HepG2 (cell line): Measurements from ENCODE around the gene DPH2. TPM values are rescaled to one million over a fixed set of nuclear protein-coding genes. Genes with fewer than 3 reads are reported as not detected.

Experiments used
- ARNT ChIP-seq: fragments of 450-650 bp; IDR thresholded peaks from 2 replicates; pipeline ENCODE4 v1.6.1; 2017
- CEBPG ChIP-seq: IDR thresholded peaks from 2 replicates; pipeline ENCODE4 v1.6.1; 2016
- ELF1 ChIP-seq: sonication (generic); formaldehyde crosslinking; IDR thresholded peaks from 2 replicates; pipeline ENCODE4 v1.4.0; 2020; ENCODE audit warnings: missing genetic modification reagents
- GLI4 ChIP-seq: sonication (generic); formaldehyde crosslinking; IDR thresholded peaks from 2 replicates; pipeline ENCODE4 v1.5.1; 2020; ENCODE audit warnings: missing genetic modification reagents, mild to moderate bottlenecking, moderate library complexity, borderline replicate concordance
- GTF3A ChIP-seq: sonication (generic); formaldehyde crosslinking; conservative IDR thresholded peaks from 2 replicates; pipeline ENCODE4 v1.4.0; 2020; ENCODE audit warnings: mild to moderate bottlenecking, missing genetic modification reagents
- GZF1 ChIP-seq: sonication (generic); formaldehyde crosslinking; IDR thresholded peaks from 2 replicates; pipeline ENCODE4 v1.5.1; 2020; ENCODE audit warnings: mild to moderate bottlenecking, missing genetic modification reagents
- HOXA3 ChIP-seq: sonication (generic); formaldehyde crosslinking; IDR thresholded peaks from 2 replicates; pipeline ENCODE4 v1.5.0; 2020; ENCODE audit warnings: missing genetic modification reagents
- NPAS2 ChIP-seq: sonication (generic); formaldehyde crosslinking; IDR thresholded peaks from 2 replicates; pipeline ENCODE4 v1.8.0; 2022; ENCODE audit warnings: mild to moderate bottlenecking, missing genetic modification reagents, borderline replicate concordance
- PATZ1 ChIP-seq: sonication (generic); formaldehyde crosslinking; IDR thresholded peaks from 2 replicates; pipeline ENCODE4 v1.4.0; 2020; ENCODE audit warnings: missing genetic modification reagents
- STAT5B ChIP-seq: sonication (generic); formaldehyde crosslinking; IDR thresholded peaks from 2 replicates; pipeline ENCODE4 v1.4.0; 2020; ENCODE audit warnings: missing genetic modification reagents
- TAF1 ChIP-seq: sonication (generic); formaldehyde crosslinking; IDR thresholded peaks from 2 replicates; pipeline ENCODE4 v1.4.0; 2020; ENCODE audit warnings: missing genetic modification reagents
- TEF ChIP-seq: sonication (generic); formaldehyde crosslinking; IDR thresholded peaks from 2 replicates; pipeline ENCODE4 v1.5.0; 2020; ENCODE audit warnings: missing genetic modification reagents
- TRAFD1 ChIP-seq: sonication (generic); formaldehyde crosslinking; IDR thresholded peaks from 2 replicates; pipeline ENCODE4 v1.5.1; 2020; ENCODE audit warnings: missing genetic modification reagents, mild to moderate bottlenecking, borderline replicate concordance
- ZNF530 ChIP-seq: sonication (generic); formaldehyde crosslinking; IDR thresholded peaks from 2 replicates; pipeline ENCODE4 v1.5.0; 2020; ENCODE audit warnings: low read depth, mild to moderate bottlenecking, missing genetic modification reagents
- ZNF644 ChIP-seq: IDR thresholded peaks from 2 replicates; pipeline ENCODE4 v1.6.1; 2016; ENCODE audit warnings: low read depth
- ZNF724P ChIP-seq: sonication (generic); formaldehyde crosslinking; IDR thresholded peaks from 2 replicates; pipeline ENCODE4 v1.8.0; 2022; ENCODE audit warnings: missing genetic modification reagents, borderline replicate concordance
- polyA plus RNA-seq, 8 experiments: library from polyadenylated mRNA; depleted of rRNA in 3 of 8; stranded (reverse) in 7 of 8; unstranded in 1 of 8; fragments of >200 nt; fragmentation: Illumina TruSeq in 4 of 8; extraction: Trizol in 4 of 8; gene quantifications; 2 replicates each; pipeline versions ENCODE4 v1.2.1 to v1.2.3, GENCODE V29; 2011 to 2016; ENCODE audit warnings: low read depth in 4 of 8, missing spikeins in 1 of 8, mixed read lengths in 1 of 8; ENCODE audit not compliant: insufficient read depth in 1 of 8
- total RNA-seq, 5 experiments: library from RNA; depleted of rRNA; stranded (reverse); fragments of >200 nt; fragmentation: Illumina TruSeq; extraction: Trizol; gene quantifications; 2 replicates each; pipeline ENCODE4 v1.2.3, GENCODE V29; 2016; ENCODE audit warnings: low read depth in 1 of 5
- TF ChIP-seq, protein P1 (sequence below), 2 experiments: sonication (generic) in 1 of 2; formaldehyde crosslinking in 1 of 2; IDR thresholded peaks; 2 replicates each; pipeline versions ENCODE4 v1.6.1 to v1.9.0; 2014 to 2022; ENCODE audit warnings: antibody characterized with exemption in 1 of 2, borderline replicate concordance in 1 of 2, inconsistent platforms in 1 of 2, low read depth in 1 of 2, missing genetic modification reagents in 1 of 2
- TF ChIP-seq, protein P2 (sequence below): sonication (generic); formaldehyde crosslinking; IDR thresholded peaks from 2 replicates; pipeline ENCODE4 v1.4.0; 2020; ENCODE audit warnings: missing genetic modification reagents, borderline replicate concordance

Gene DPH2
- total and polyA plus RNA-seq, 2 of the 13 experiments (the other 11 are each of a cell fraction or from before 2014, with no cell fraction given): 32.2 to 38.3 TPM

DNA sequence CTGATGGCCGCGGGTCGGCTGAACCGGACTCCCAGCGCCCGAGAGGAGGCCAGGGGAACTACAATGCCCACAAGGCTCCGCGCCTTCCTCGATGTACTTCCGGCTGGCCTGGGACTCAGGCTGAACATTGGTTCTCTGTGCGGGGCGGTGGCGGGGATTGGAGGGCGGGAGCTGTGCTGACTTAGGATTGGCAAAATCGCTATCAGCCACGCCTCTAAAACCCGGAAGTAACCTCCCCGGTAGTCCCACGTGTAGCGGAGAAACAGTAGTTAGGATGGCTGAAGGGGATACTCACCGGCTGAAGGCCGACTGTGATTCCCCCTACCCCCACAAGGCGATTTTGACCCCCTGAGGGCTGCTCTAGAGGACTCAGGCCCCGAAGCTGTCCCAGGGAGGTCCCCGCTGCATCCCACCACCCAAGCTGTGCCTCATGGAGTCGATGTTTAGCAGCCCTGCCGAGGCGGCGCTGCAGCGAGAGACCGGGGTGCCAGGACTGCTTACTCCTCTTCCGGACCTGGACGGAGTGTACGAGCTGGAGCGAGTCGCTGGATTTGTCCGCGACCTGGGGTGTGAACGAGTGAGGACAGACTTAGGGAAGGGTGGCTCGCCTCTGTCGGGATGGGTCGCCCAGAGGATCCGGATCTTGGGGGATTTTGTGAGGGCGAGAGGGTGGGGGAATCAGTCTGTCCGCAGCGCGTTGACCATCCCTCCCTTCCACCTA is at the start of gene DPH2 (continued):
- TF ChIP-seq, protein P1, sequence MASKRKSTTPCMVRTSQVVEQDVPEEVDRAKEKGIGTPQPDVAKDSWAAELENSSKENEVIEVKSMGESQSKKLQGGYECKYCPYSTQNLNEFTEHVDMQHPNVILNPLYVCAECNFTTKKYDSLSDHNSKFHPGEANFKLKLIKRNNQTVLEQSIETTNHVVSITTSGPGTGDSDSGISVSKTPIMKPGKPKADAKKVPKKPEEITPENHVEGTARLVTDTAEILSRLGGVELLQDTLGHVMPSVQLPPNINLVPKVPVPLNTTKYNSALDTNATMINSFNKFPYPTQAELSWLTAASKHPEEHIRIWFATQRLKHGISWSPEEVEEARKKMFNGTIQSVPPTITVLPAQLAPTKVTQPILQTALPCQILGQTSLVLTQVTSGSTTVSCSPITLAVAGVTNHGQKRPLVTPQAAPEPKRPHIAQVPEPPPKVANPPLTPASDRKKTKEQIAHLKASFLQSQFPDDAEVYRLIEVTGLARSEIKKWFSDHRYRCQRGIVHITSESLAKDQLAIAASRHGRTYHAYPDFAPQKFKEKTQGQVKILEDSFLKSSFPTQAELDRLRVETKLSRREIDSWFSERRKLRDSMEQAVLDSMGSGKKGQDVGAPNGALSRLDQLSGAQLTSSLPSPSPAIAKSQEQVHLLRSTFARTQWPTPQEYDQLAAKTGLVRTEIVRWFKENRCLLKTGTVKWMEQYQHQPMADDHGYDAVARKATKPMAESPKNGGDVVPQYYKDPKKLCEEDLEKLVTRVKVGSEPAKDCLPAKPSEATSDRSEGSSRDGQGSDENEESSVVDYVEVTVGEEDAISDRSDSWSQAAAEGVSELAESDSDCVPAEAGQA (IDR thresholded peaks at IDR 0.05; ENCODE audit: low read depth): no peak
- TF ChIP-seq, protein P1 (CRISPR knock-in tag; IDR thresholded peaks at IDR 0.05; ENCODE audit: borderline replicate concordance): no peak
- TF ChIP-seq ZNF644 (CRISPR knock-in tag) (no peak), TRAFD1 (CRISPR knock-in tag) (no peak), ELF1 (CRISPR knock-in tag) (peak; percentile 86), TAF1 (CRISPR knock-in tag) (0 out of 2 replicates have a peak, but pooled peaks have one; percentile 21), TEF (CRISPR knock-in tag) (no peak), ZNF530 (CRISPR knock-in tag) (no peak), ARNT (no peak), HOXA3 (CRISPR knock-in tag) (peak; percentile 40; the same call in 1 of the 2 replicates), STAT5B (CRISPR knock-in tag) (no peak), GZF1 (CRISPR knock-in tag) (no peak), CEBPG (CRISPR knock-in tag) (no peak), PATZ1 (CRISPR knock-in tag) (no peak), NPAS2 (CRISPR knock-in tag) (no peak), GLI4 (no peak), GTF3A (no peak), ZNF724P (CRISPR knock-in tag) (peak; percentile 45; the same call in 1 of the 2 replicates)
- TF ChIP-seq, protein P2, sequence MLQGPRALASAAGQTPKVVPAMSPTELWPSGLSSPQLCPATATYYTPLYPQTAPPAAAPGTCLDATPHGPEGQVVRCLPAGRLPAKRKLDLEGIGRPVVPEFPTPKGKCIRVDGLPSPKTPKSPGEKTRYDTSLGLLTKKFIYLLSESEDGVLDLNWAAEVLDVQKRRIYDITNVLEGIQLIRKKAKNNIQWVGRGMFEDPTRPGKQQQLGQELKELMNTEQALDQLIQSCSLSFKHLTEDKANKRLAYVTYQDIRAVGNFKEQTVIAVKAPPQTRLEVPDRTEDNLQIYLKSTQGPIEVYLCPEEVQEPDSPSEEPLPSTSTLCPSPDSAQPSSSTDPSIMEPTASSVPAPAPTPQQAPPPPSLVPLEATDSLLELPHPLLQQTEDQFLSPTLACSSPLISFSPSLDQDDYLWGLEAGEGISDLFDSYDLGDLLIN: no peak
